ENCODE results near the gene GNAI2. TPM values are rescaled to one million over a fixed set of nuclear protein-coding genes. Genes with fewer than 3 reads are reported as not detected.

Gene GNAI2
- polyA plus RNA-seq, 3 donors = 914 to 1,492 (median 1,165) TPM

GRCh38 chr3:50245251-50245745, 9.3 kb downstream of the GNAI2 start:
- intact Hi-C loops (cut with micrococcal nuclease) = no loop called here
- no peaks in the 10 kb centered on the region for H3K9me3 ChIP-seq (replicated peaks in 1 of 2; ENCODE audit: control insufficient read depth in 1 of 2, insufficient read depth in 1 of 2, low read length in 2 of 2)
- TF ChIP-seq CTCF (IDR thresholded peaks at IDR 0.05) = no peak
- no peaks in the 10 kb centered on the region for H3K9me3 Mint-ChIP-seq
- H3K27me3 ChIP-seq (ENCODE audit: control insufficient read depth in 2 of 2, insufficient read depth in 2 of 2, low read length in 2 of 2) = no peaks in the 10 kb centered on the region
- peak overlapping the region; percentile 2 to 74 for H3K4me3 Mint-ChIP-seq
- peaks cover 92% of the 10 kb centered on the region for H4K20me1 ChIP-seq (ENCODE audit: insufficient read depth, low read length)
- peaks cover 95 to 98% of the 10 kb centered on the region in 2 donors for H3K4me1 ChIP-seq (ENCODE audit: control insufficient read depth in 1 of 2, insufficient read depth in 2 of 2, low read length in 2 of 2)
- 81% methylated on average over 16 of the region's 16 CpGs for WGBS (ENCODE audit: insufficient coverage)
- peak overlapping the region; percentile 83 for H3K4me2 ChIP-seq (replicated peaks; ENCODE audit: extremely low read depth, low read length, poor library complexity, severe bottlenecking)
- peaks cover 0 to 3% (median 0%) of the 10 kb centered on the region in 3 donors for H3K27me3 Mint-ChIP-seq (ENCODE audit: low read depth in 3 of 3)
- peaks cover 32 to 78% of the 10 kb centered on the region in 2 donors for H3K36me3 Mint-ChIP-seq
- peak overlapping the region; percentile 61 for H3K9ac ChIP-seq (ENCODE audit: insufficient read depth, low read length, poor library complexity, severe bottlenecking)
- peaks cover 100% of the 10 kb centered on the region for H3K79me2 ChIP-seq (ENCODE audit: insufficient read depth, low read length)
- peak overlapping the region; percentile 98 to 100 for H3K27ac ChIP-seq (ENCODE audit: low read depth in 1 of 2, low read length in 2 of 2)
- H2AFZ ChIP-seq (ENCODE audit: insufficient read depth, low read depth, low read length, poor library complexity, severe bottlenecking) = no peak overlapping the region
- peak overlapping the region in 2 of 3 experiments; percentile 28 to 73 for H3K4me3 ChIP-seq (replicated peaks in 1 of 3; ENCODE audit: low read depth in 2 of 3, low read length in 3 of 3)
- peaks cover 91% of the 10 kb centered on the region for H3K4me1 Mint-ChIP-seq
- H3K27ac Mint-ChIP-seq = peak overlapping the region; percentile 96 to 98 (median 98)
- peaks cover 38 to 41% of the 10 kb centered on the region in 2 donors for H3K36me3 ChIP-seq (replicated peaks in 1 of 2; ENCODE audit: control insufficient read depth in 1 of 2, insufficient read depth in 2 of 2, low read length in 2 of 2)
- DNase-seq = no peak

GRCh38 chr3:50245831-50246516, 10.0 kb downstream of the GNAI2 start:
- Histone ChIP-seq H3K27me3 (ENCODE audit: control insufficient read depth in 2 of 2, insufficient read depth in 2 of 2, low read length in 2 of 2) (no peaks in the 10 kb centered on the region), H3K27ac (ENCODE audit: low read depth in 1 of 2, low read length in 2 of 2) (peak overlapping the region; percentile 98 to 100), H3K79me2 (ENCODE audit: insufficient read depth, low read length) (peaks cover 100% of the 10 kb centered on the region), H3K9me3 (replicated peaks in 1 of 2; ENCODE audit: control insufficient read depth in 1 of 2, insufficient read depth in 1 of 2, low read length in 2 of 2) (no peaks in the 10 kb centered on the region), H3K4me2 (replicated peaks; ENCODE audit: extremely low read depth, low read length, poor library complexity, severe bottlenecking) (peak overlapping the region; percentile 83), H3K4me1 (ENCODE audit: control insufficient read depth in 1 of 2, insufficient read depth in 2 of 2, low read length in 2 of 2) (peaks cover 88 to 91% of the 10 kb centered on the region in 2 donors), H4K20me1 (ENCODE audit: insufficient read depth, low read length) (peaks cover 92% of the 10 kb centered on the region), H3K36me3 (replicated peaks in 1 of 2; ENCODE audit: control insufficient read depth in 1 of 2, insufficient read depth in 2 of 2, low read length in 2 of 2) (peaks cover 42 to 43% of the 10 kb centered on the region in 2 donors), H3K9ac (ENCODE audit: insufficient read depth, low read length, poor library complexity, severe bottlenecking) (peak overlapping the region; percentile 61), H2AFZ (ENCODE audit: insufficient read depth, low read depth, low read length, poor library complexity, severe bottlenecking) (no peak overlapping the region), H3K4me3 (replicated peaks in 1 of 3; ENCODE audit: low read depth in 2 of 3, low read length in 3 of 3) (peak overlapping the region; percentile 22 to 73 (median 28))
- under 1% methylated on average over 19 of the region's 25 CpGs for WGBS (ENCODE audit: insufficient coverage)
- Mint-ChIP-seq H3K4me1 (peaks cover 88% of the 10 kb centered on the region), H3K36me3 (peaks cover 36 to 78% of the 10 kb centered on the region in 2 donors), H3K27ac (peak overlapping the region; percentile 96 to 98 (median 98)), H3K9me3 (peaks cover 0 to 2% (median 0%) of the 10 kb centered on the region in 7 donors), H3K27me3 (ENCODE audit: low read depth in 3 of 3) (peaks cover 0 to 3% (median 0%) of the 10 kb centered on the region in 3 donors), H3K4me3 (peak overlapping the region; percentile 74 to 88)
- DNase-seq = peak; percentile 83 to 89 (median 84)
- TF ChIP-seq CTCF (IDR thresholded peaks at IDR 0.05) = peak; percentile 99
- intact Hi-C loops (cut with micrococcal nuclease) = loop anchor here (1.0 to 2.0 kb wide), 2 partner anchors 19 kb away; no protein-coding TSS in a partner anchor
